HG03575 (cell line): Measurements from ENCODE around the gene NEURL2.
"Not testable (repeated sequence)": the region's sequence is repeated elsewhere in the genome, so short reads cannot be mapped to it uniquely, and the experiment has no call there.

Experiments used
- ATAC-seq: cut with Tn5 transposase; IDR thresholded peaks from one replicate; pipeline ENCODE4 v1.9.1; 2021; ENCODE audit not compliant: unreplicated experiment, insufficient number of reproducible peaks, low FRiP score; ENCODE audit errors: extremely low read depth

NEURL2 gene, protein sequence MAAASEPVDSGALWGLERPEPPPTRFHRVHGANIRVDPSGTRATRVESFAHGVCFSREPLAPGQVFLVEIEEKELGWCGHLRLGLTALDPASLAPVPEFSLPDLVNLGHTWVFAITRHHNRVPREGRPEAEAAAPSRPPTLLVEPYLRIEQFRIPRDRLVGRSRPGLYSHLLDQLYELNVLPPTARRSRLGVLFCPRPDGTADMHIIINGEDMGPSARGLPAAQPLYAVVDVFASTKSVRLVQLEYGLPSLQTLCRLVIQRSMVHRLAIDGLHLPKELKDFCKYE

DNA sequence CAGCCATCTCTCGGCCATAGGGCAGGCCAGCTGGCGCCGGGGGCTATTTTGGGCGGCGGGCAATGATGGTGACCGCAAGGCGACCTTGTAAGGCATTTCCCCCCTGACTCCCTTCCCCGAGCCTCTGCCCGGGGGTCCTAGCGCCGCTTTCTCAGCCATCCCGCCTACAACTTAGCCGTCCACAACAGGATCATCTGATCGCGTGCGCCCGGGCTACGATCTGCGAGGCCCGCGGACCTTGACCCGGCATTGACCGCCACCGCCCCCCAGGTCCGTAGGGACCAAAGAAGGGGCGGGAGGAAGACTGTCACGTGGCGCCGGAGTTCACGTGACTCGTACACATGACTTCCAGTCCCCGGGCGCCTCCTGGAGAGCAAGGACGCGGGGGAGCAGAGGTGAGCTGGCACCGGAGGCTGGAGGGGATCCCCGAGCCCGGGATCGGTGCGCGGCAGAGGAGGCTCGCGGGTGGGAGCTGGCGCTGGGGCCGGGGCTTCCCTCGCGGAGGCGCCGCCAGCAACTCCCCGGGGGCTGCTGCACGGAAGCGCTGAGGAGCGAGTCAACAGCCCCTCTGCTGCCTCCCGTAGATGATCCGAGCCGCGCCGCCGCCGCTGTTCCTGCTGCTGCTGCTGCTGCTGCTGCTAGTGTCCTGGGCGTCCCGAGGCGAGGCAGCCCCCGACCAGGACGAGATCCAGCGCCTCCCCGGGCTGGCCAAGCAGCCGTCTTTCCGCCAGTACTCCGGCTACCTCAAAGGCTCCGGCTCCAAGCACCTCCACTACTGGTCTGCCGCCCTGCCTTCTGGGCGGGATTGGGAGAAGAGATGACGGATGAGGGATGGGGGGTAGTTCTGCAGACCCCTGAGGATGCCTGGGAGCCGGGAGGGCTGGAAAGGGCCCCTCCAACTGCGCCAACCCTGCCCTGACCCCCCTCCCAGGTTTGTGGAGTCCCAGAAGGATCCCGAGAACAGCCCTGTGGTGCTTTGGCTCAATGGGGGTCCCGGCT is at the start of gene NEURL2, which contains the start of gene CTSA:
Gene NEURL2, minus strand, starts transcription at position 224 of the 999 bp plus-strand sequence. Its CDS starts 217 bp downstream, at position 7.
Gene CTSA, plus strand, starts transcription at position 351 of the 999 bp plus-strand sequence. Its CDS starts 234 bp downstream, at position 585.
- ATAC-seq = no peak

DNA sequence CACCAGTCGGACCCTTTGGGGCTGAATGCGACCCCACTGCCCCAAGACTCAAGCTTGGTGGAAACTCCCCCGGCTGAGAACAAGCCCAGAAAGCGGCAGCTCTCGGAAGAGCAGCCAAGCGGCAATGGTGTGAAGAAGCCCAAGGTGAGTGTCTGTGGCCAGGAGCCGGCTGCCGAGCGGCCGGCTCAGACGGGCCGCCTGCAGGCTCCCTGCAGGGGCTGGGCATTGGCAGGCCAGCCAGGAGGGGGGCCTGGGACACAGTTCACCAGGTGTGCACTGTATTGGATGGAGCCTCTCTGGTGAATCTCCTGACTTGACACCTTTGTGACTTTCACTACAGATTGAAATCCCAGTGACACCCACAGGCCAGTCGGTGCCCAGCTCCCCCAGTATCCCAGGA is 49.5 kb upstream of the NEURL2 start:
- ATAC-seq = no peak

DNA sequence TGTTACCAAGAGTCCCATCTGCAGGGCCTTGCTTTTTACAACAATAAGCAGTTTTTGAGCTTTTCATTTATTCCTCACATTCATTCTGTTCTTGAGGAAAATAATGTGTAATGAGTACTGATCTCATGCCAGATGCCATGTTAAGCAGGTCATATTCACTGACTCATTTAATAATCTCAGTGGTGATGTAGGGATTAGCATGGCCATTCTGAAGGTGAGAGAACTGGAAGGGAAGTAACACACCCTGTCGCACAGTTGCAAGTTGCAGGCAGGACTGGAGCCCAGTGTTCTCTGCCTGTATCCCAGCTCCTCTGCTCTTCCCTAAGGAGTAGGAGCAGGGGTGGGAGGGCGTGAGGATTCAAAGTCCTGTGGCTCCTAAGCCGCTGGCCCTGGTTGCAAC is 49.0 kb upstream of the NEURL2 start:
- ATAC-seq = no peak

DNA sequence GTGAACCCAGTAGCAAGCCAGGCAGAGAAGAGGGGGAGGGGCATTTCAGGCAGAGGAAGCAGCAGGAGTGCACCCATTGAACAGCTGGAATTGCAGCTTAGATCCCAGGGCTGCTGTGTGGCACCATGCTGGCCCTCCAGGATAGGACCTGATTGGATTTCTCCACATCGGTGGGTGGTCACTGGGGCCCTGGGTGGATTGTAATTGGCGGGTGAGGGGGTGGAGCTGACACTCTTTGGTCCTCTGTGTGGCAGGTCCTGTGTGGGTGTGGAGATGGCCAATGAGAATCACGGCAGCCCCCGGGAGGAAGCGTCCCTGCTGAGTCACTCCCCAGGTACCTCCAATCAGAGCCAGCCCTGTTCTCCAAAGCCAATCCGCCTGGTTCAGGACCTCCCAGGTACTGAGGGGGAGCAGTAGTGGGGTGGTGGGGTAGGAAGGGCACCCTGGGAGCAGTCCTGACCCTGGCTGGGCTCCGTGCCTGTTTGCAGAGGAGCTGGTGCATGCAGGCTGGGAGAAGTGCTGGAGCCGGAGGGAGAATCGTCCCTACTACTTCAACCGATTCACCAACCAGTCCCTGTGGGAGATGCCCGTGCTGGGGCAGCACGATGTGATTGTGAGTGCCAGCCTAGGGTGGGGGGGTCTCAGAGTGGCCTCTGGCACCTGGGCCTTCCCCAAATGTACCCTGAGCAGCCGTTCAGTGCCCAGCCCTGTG is 47.9 kb upstream of the NEURL2 start:
- ATAC-seq = no peak

DNA sequence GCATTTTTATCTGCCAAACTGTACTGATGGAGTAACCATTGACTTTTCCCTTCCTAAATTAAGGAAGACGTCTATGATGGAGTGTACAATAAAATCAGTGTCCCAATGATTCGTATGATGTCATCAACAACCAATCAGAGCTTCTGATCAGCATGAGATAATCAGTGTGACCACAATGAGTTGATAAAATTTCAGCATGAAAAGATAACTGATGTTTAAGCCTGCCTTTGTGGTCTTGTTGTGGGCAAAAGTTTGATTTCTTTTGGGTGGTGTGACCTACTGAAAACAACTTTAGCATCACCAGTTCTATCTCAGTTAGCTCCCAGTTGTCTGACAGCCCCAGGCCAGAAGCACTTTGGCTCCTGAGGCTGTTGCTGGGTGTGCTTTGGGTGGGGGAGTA is 46.8 kb upstream of the NEURL2 start:
- ATAC-seq = no peak

DNA sequence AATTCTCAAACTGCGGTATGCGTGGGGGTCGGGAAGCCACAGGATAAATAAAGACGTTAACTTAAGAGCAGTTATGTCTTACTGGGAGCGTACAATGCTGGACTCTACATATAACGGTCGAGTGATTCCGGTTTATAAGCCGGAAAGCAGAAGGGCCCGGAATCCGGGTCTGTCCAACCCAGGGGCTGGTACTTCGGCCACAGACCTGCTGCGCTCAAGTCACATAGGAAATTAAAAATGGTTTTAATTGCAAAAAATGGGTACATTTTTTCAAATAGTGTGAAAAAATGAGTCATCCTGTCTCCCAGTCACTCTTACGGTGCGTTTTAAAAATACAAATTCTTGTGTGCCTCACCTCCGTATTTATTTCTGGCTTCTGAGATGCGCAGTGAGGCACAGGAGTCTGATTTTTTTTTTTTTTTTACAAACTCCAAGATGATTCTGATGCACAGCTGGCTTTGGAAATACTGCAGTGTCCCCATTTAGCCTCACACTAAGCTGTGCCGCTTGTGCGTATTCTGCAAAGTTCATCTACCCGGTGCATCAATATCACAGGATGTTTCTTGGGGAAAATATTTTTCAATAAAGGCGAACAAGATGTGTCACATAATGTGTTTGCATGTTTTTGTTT is 44.5 kb upstream of the NEURL2 start:
- no peak for ATAC-seq

DNA sequence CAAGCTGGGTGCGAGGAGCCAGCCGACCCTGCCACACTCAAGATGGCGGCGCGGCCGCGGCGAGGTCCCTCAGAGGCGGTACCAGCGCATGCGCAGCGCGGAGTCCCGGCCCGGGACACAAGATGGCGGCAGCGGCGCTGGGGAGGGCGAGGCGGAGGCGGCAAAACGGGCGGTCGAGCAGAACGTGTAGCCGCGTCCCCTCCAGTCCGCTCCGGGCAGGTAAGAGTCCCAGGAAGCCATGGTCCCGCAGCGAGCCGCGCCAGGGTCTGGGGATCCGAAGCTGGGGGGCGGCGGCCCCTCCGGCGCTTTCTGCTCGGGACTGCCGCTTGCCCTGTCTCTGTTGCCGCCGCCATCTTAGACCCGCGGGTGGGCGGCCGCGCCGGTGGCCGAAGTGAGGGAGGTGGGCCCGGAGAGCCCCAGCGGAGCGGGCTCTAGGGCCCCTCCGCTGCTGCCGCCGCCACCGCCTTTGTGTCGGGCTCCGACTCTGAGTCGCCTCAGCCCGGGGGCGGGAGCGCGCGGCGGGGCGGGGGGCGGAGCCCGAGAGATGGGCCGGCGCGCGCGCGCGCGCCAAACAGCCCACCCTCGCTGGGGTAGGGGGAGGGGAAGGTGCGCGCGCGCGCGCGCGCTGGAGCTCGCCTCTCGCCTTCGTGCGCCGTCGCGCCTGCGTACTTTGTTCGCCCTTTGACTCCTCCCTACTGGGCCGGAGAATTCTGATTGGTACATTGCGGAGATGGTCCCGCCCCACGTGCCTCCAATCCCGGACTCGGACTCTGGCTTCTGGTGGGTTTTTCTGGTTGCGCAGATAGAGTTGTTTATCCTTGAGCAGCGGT is 43.8 kb upstream of the NEURL2 start, which contains the start of gene PCIF1:
Gene PCIF1, plus strand, starts transcription at position 98 of the 830 bp plus-strand sequence. CDS start 4,317 bp downstream, outside the sequence.
- peak; percentile 34 for ATAC-seq

DNA sequence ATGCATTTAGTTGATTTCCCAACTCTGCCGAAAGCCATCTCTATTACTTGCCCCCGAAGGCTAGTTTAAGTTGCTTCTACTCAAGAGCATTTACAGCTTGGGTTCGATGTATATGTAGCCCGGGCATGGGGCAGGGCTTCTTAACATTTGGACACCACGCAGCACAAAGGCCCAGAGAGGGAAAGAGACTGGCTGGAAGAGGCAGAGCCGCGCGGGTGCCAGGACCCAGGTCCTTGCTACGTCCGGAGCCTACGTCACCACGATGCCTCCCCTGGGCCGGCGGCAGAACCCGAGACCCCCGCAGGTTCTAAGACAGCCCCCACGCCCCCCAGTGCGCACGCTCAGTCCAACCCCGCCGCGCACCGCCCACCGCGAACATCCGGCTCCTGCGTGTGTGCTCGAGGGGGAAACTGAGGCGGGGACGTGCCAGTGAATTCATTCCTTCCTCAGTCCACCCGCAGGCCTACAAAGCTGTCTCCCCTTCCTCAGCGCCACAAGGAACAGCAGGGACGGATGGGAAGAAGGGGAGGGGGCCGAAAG is 43.1 kb upstream of the NEURL2 start:
- ATAC-seq = no peak

DNA sequence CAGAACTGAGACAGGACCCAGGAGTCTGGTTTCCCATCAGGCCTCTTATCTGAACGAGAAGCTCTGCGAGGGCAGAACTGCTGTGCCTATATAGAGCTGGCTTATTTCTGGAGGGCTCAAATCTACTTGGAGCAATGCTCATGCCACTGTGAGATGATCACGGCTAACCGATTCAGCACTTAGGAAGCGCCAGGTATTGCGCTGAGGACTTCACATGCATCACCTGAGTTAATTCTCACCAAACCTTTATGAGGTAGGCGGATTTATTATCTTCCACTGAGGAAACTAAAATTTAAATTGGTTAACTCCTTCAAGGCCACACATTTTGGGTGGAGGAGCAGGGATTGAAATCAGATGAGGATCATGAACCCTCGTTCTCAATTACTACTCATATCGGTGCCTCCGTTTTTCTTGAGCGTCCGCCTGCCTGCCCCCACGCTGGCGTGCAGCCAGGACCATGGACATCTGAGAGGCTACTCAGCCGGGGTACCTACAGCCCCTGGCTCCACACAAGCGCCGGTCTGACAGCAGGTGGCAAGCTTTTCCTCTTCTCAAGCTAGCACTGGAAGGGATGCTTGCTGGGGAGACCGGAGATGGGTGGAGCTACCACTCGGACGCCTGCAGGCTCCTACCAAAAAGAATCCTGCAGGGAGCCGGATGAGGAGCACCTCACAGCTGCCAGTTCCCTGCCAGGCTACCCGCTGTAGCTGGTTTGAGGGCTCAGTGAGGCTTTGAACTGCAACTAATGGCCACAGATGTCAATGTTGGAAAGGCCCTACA is 42.4 kb upstream of the NEURL2 start:
- no peak for ATAC-seq

DNA sequence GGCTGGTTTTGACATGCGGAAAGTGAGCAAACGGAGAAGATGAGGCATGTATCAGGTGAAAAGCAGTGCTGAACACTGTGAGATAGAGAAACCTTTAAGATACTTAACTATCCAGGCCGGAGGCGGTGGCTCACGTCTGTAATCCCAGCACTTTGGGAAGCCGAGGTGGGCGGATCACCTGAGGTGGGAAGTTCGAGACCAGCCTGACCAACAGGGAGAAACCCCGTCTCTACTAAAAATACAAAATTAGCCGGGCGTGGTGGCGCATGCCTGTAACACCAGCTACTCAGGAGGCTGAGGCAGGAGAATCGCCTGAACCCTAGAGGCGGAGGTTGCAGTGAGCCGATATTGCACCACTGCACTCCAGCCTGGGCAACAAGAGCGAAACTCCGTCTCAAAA is 40.7 kb upstream of the NEURL2 start:
- ATAC-seq = not testable (repeated sequence)

DNA sequence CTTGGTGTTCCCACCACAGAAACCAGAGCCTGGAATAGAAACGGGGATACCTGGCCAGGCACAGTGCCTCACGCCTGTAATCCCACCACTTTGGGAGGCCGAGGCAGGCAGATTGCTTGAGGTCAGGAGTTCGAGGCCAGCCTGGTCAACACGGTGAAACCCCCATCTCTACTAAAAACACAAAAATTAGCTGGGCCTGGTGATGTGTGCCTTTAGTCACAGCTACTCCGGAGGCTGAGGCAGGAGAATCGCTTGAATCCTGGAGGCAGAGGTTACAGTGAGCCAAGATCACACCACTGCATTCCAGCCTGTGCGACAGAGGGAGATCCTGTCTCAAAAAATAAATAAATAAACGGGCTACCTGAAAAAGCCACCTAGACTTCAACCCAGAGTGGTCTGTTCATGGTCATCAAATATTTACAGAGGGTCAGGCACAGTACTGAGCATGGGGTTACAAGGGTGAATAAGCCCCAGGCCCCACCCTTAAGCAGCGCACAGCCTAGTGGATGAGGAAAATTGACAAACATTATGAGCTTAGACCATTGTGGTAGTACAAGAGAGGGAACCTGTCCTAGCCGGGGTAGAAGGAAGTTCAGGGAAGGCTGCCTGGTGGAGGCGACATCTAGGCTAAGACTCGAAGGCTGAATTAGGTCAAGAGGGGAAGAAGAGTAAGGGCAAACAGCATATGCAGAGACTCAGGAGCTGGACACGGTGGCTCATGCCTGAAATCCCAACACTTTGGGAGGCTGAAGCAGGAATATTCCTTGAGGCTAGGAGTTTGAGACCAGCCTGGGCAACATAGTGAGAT is 36.3 kb upstream of the NEURL2 start:
- no peak for ATAC-seq

DNA sequence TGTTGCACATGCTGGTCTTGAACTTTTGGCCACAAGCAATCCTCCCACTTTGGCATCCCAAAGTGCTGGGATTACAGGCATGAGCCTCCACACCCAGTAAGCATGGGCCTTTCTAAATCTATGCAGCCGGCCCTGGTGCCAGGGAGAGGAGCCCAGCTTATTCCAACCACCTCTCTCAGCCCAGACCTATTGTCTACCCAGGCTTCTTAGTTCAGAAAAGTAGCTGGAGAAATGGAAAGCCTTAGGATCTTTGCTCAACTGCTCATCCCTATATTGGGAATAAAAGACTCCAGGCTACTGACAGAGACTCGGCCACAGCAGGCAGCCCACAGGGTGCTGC is 35.7 kb upstream of the NEURL2 start:
- no peak for ATAC-seq

DNA sequence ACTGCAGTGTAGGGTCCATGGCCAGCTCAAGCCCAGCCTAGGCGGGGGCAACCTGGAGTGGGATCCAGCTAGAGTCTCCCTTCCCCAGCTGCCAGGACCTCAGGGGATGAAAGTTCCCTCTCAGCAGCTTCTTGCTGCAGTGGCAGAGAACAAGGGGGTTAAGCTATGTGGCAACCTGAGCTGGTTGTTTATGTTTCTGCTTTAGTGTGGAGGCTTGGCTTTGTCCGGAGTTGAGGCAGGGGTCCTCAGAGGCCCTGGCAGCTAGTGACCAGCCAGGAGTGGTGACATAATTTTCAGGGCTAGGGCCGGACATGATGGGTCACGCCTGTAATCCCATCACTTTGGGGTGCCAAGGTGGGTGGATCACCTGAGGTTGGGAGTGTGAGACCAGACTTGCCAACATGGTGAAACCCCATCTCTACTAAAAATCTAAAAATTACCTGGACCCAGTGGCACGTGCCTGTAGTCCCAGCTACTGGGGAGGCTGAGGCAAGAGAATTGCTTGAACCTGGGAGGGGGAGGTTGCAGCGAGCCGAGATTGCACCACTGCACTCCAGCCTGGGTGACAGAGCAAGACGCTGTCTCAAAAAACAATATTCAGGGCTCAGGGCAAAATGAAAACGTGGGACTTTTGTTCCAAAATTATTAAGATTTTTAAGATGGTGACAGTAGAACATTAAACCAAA is 35.0 kb upstream of the NEURL2 start:
- ATAC-seq = no peak

DNA sequence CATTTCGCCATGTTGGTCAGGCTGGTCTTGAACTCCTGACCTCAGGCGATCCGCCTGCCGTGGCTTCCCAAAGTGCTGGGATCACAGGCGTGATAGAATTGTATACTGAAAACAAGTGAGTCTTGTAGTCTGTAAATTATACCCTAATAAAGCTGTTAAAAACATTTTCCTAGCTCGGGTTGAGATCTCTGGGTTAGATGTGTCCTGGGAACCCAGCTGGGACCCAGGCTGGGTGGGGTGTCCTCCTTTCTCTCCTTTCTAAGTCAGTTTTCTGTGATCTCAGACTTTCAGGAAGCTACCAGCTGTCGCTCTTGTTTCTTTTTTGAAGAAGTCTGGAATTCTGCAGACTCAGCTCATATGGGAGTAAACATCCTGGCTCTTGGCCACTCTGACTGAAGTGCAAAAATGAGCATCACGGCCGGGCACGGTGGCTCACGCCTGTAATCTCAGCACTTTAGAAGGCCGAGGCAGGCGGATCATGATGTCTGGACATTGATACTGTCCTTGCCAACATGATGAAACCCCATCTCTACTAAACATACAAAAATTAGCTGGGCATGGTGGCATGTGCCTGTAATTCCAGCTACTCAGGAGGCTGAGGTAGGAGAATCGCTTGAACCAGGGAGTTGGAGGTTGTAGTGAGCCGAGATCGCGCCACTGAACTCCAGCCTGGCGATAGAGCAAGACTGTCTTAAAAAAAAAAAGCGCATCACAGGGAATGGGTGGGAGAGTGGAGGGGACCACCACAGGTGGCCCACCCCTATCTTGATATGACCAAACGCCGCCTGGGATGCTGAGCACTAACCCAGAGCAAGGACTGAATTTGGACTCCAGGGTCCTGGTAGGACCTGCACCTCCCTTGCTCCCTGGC is 33.6 kb upstream of the NEURL2 start:
- ATAC-seq = no peak
